DMS79 treated with DMSO at 0.1 percent for 48 hours (cell line): ENCODE results near the gene ULK4.
"Not testable (repeated sequence)": the region's sequence is repeated elsewhere in the genome, so short reads cannot be mapped to it uniquely, and the experiment has no call there.

Experiments
- DNase-seq: peaks from one replicate; lab custom pipeline; 2025; lab: John Stamatoyannopoulos, UW

The ULK4 gene

DNA sequence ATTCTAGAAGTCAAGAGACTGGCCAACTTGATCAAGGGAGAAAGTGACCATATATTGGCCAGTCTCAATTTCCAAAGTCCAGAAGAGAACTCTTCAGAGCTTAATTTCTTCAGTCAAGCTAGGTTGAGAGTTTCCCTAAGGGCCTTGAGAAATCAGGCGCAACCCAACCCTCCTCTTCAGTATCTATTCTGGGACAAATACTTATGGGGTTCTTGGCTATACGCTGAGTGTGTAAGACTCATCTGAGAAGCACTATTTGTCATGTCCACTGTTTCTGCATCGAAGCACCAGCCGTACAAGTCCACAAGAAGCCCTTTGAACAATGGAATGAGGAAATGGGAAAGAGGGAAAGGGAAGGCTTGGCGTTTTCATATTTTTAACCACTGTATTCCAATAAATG is 383.1 kb downstream of the ULK4 start:
- no peak for DNase-seq

DNA sequence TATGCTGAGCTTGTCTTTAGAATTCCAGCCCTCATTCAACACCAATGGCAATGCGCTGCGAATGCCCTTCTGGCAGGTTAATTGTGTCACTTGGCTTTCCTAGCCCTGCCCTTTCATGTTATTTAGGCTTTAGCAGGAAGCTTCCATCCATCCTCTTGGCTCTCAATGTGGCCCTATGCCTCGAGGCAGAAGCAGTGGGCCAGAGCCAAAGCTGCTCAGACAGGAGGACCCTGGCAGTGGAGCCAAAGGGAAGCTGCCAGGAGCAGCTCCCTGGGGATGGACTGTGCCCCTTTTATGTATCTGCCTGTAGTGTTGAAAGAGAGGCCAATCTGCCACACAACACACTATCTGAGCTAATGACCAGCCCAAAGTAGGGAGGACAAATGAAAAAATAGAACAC is 386.2 kb downstream of the ULK4 start:
- no peak for DNase-seq

DNA sequence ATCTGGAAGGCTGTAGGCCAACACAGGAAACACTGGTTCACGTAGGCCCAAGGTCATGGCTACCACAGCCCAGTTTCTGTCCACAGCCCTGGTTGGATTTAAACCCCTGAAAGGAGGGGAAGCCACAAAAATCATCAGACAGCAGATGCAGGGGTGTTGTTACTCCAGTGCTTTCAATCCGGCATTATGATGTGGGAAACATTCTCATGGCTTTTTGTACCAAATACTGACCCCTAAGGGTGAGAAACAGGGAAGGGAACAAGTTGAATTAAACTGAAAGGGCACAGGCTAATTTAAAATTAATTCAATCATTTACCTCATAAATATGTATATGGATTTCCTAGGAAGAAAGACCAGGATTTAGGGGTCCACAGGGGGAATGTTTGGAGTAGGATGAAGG is 387.0 kb downstream of the ULK4 start:
- DNase-seq = no peak

DNA sequence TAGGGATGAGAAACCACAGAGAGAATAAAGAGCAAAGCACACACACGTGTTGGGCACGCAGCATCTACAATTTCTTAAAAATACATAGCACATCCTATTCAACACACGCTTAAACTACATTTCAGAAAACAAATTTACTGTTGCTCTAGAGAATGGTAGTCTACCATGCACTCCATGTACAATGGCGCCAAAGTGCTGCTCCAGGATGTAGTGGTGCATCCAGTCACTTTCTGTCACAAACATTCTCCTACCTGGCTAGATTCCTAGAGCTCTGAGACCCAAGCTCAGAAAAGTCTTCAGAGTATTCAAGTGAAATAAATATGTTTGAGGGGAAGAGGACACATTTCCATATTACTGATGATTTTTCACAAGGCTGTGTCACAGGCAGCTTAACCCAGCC is 388.3 kb downstream of the ULK4 start:
- no peak for DNase-seq

DNA sequence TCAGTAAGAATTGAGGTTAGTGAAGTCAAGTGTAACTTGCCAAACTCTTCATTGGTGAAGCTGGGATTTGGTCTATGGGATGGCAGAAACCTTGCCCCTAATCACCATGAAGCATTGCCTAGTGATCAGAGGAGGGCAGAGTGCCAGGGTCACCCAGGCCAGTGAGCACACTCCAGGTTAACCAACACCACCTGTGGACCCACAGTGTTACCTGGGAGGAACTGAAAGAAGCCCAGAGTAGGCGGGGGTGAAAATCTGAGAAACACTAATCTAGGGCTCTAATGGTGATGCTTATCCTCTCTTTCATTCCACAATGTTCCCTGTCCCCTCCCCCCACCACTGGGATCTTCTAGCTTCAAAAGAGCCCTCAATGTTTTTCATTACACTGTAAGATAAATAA is 389.8 kb downstream of the ULK4 start:
- DNase-seq = no peak

DNA sequence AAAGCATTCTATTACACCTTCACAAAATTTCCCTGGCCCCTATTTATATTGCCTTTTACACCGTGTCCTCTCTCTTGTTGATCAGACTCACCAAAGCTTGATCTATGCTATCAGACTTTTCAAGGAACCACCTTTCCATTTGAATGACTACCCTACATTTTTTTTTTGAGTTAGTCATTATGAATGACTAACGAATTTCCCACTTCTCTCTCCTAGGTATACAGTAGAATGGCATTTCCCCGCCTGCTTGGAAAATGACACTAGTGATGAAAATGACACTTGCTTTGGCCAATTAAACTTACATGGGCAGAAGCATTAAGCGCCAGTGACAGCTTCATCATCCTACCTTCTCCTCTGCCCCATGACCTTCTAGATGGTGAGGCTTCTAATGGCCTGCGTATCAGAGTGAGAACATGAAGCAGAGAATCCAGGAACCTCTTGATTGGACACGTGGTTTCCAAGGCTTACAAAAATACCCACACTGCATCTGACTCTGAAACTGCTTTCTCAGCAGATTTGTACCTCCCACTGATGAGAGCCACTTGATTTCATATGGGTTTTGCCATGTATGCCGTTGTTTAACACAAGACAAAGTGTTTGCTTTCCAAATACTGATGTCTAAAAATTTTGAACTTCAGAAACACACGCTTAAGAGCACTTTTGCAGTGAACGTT is 392.1 kb downstream of the ULK4 start:
- no peak for DNase-seq

DNA sequence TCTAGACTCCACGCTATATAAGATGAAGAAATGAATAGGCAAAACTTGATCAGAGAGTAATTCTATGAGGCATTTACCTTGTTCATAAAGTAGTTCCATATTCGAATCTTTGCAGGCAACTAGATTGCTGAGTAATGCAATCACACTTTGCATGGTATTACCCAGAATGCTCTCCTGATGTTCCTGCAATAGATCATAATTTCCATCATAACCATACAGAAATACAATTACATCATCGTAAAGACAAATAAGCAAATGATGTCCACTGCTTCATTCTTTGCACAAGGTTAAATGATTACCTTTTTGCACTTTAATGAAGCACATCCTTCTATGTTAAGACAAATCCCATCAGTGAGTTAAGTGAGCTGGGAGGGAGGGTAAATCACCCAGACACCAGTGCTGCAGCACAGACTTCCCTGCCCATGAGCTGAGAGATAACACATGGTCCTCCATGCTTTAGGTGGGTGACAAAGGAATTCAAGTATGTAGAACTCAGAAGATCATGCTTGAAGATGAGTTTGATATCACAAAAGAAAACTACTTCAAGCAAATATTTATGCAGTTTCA is 395.9 kb downstream of the ULK4 start:
- DNase-seq = no peak

DNA sequence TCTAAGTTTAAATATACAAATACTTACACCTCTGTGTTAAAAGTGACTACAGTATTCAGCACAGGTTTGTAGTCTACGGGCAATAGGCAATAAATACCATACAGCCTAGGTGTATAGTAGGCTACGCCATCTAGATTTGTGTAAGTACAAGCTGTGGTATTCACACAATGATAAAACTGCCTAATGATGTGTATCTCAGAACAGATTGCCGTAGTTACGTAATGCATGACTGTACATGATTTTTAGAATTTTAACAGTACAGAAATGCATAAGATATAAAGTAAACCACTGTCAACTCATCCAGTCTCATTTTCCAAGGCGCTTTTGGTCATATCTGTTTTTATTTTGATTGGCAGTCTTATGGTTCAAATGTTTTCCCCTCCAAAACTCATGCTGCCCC is 396.9 kb downstream of the ULK4 start:
- DNase-seq = no peak

DNA sequence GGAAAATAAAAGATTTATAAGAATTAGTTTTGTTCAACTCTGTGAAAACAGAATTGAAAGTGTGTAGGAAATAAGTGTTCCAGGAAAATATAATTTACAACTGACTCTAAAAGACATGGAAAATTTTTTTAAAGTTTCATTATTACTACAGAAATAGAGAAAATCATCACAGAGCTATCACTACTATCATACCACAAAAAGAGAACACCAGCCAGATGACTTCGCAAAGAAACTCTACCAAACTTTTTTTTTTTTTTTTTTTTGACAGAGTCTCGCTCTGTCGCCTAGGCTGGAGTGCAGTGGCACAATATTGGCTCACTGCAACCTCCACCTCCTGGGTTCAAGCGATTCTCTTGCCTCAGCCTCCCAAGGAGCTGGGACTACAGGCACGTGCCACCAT is 405.7 kb downstream of the ULK4 start:
- not testable (repeated sequence) for DNase-seq

DNA sequence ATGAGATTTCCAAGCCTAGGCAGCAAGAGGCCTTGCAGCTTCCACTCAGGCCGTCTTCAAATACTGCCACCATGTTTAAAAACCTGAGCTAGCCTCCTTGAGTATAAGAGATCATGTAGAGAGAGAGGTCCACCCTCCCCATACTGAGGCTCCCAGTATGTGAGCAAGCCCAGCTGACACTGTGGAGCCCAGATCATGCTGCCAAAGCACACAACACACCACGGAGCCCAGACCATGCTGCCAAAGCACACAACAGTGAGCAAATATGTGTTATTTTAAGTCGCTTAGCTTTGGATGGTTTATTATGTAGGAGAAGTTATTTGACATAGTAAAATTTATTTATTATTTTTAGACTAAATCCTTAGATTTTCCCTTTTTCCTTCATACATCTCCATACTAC is 428.9 kb downstream of the ULK4 start:
- no peak for DNase-seq

DNA sequence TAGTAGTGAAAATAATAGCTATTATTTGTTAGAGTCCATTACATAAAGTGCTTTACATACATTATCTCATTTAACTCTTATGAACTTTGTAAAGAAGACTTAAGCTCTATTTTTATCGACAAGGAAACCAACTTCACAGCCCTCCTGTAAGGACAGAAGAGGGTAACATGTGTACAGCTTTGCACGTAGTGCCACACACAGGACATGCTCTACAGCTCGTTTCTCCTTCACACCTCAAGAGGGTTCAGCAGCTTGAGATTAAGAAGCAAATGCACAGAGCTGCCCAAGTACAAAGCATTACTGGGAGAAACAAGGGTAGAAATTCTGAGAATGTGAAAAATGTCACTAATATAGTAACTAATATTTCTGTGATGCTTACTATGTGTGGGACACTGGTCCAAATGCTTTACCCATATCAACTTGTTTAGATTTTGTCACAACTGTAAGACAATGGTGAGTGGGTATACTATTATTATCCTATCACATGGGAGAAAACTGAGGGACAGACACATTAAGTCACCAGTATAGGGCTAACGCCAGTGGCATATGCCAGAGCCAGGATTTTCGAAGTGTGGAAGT is 434.8 kb downstream of the ULK4 start:
- DNase-seq = no peak

DNA sequence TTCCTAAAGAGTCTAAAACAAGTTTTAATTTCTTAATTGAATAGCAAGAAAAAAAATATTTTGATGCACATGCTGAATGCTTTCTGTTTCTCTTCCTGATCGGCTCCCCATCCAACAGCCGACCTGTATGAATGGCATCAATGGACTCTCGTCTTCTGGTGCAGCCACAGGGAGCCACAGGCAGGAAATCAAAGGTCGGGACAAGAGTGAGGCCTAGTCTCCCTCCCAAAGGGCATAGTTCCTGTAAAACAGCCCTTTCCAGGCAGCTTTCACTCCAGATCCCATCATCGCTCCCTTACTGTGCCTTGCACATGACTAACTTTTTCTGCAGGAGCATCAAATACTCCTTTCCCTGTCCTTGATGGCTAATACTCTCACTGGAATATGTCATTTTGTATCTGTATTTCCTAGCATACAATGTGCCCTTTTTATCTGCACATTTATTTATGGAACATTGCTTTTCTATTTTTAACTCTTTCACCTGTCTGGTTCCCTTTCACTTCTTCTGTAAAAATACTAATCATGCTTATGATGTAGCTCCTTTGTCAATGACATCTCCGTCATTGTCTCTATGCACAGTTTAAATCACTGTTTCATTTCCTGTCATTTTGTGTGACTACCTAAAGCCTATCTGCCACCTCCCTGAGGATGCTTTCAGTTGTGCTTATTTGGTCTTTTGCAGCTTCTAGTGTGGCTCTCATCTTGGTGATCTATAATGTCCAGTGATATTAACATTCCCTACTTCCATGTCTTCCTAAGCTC is 436.4 kb downstream of the ULK4 start:
- no peak for DNase-seq

DNA sequence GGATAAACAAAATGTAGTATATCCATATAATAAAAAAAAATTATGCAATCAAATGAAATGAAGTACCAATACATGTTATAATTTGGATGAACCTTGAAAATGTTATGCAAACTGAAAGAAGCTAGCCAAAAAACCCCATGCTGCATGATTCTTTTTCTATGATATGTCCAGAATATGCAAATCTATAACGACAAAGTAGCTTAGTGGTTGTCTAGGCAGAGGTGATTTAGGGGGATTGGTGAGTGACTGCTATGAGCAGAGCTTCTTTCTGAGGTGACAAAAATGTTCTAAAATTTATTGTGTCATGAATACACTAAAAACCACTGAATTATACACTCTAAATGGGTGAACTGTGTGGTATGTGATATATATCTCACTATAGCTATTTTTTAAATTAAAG is 438.0 kb downstream of the ULK4 start:
- no peak for DNase-seq

DNA sequence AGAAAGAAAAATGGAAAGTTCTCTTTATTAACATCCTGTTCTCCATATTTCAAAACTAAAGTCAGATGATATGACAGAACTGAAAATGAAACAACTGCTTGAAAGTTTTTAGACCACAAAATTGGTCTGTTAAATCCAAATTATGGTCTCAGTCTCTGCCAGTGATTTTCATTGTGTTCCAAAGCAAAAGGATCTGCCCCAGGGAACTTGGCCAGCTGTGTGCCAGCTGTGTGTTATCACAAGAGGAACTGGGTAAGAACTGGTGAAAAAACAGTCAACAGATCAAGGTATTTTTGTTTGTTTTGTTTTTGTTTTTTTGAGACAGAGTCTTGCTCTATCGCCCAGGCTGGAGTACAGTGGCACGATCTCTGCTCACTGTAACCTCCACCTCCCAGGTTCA is 439.3 kb downstream of the ULK4 start:
- no peak for DNase-seq

DNA sequence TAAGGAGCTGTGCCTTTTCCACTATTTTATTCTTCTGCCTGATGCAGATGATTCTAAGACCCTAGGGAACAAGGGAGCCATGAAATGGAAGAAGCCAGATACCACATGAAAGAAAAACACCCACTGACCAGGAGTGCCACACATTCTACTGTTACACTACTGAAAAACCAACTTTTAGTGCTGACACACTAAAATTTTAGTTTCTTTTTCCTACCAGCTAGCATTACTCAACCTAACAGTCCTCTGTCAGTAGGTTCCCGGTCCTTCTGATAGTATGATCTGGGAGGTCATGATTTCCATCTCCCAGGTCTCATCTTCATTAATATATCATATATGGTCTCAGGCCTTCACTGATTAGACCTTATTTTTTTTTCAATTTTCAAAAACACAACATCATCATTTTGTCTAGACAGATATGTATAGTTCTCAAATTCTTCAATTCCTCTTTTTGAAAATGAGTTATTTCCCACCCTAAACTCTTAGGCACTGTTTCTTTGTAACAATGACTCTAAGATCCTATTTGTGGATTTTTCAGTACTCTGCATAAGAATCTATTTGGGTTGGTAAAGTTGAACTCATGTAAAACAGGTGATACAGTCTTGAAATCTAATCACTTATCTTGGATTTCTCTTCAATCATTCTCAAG is 440.8 kb downstream of the ULK4 start:
- no peak for DNase-seq

DNA sequence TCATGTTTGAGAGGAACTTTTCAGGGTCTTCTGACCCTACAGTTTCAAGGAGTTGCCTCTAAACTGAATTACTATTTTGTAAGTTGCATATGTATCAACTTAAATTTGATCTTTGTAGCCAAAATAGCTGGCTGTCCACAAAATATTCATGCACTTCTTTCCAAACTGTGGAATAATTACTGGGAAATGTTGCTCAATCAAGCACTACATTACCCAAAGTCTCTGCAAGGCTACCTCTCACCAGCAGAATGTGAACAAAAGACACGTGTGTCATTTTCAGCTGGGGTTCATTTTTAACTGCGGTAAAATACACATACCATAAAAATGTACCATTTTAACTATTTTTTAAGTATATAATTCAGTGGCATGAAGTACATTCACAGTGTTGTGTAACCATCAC is 442.2 kb downstream of the ULK4 start:
- DNase-seq = no peak

DNA sequence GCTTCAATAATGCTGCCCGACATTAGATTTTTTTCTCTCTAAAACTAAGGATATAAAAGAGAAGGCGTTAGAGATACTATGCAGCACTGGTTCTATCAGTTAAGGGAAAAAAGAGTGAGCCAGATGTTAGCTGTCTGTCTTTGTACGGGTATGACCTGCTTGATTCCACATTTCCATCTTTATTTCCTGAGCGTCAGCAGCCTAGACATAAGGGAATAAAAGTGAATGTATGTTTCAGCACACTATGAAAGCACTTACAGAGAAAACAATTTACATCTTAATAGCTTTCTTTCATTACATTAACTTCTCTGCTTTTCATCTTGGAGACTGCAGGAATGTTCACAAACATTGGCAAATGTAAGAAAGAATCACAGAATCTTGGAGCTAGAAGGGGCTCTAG is 443.3 kb downstream of the ULK4 start:
- no peak for DNase-seq

DNA sequence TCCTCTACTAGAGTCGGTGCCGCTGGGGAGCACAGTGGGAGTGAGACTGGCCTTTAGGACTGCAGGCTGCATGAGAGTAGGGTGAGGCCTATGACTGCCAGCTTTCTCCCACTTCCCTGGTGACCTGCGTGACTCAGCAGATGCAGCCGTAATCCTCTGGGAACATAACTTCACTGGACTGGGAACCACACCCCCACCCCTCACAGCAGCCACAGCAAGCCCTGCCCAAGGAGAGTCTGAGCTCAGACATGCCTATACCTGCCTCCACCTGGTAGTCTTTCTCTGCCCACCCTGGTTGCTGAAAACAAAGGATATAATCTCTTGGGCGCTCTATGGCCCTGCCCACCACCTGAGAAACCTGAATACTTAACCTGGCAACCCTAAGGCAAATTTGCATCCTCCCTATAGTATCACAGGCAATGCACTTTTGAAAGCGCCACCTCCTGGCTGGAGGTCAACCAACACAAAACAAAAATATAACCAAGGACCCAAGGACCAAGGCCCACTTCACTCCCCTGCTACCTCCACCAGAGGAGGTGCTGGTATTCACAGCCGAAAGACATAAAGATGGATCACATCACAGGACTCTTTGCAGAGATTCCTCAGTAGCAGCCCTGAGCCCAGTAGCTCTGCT is 453.7 kb downstream of the ULK4 start:
- no peak for DNase-seq

DNA sequence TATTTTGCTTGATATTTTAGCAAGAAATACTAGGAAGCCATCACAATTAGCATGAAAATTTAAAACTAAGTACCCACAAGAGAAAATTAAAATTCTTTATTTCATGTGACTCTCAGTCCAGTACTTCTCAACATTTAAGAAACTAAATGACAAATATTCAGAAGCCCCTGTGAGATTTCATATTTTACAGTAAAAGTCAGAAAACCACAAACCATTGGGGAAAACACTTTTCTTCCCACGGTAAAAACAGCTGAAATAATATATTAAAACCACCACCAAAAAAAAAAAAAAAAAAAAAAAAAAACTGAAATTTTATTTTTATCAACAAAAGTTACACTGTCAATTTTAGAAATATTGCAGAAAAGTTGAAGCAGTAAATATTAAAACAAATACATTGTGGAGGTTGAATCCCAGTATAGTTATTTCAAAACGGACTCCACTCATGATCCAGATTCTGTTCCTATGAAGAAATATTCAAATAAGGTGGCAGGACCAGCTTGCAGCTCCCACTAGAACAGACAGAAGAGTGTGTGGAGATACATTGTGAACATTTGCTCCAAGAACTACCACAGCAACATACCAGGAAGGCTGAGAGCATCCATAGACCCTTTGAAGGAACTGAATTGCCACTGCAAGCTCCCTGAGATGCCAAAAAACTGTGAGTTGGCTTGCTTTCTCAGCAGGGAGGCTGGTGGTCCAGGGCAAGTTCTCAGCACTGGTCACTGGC is 454.4 kb downstream of the ULK4 start:
- no peak for DNase-seq

DNA sequence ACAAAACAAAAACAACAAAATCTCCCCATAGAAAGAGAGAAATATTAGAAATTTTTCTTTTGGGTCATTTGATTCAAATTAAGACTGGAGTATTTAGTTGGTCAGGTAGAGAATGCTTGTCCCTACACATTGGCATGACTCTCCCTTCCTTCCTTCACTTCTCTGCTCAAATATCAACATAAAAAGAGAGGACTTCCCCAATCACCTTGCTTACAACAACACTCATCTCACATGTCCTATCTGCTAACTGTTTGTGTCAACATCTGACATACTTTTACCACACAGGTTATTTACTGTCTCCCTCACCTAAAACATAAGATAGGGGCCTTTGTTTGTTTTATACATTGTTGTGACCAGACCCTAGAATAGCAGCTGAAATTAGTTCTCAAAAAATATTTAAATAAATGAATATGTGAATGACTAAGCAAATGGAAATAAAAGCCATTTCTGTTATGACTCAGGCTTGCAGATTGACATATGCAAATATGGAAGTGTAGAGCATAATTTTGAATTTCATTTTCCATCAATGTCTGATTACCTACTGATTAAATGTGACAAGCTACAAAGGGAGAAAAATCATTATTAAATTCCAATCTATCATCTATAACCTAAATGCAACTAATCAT is 457.8 kb downstream of the ULK4 start:
- no peak for DNase-seq

DNA sequence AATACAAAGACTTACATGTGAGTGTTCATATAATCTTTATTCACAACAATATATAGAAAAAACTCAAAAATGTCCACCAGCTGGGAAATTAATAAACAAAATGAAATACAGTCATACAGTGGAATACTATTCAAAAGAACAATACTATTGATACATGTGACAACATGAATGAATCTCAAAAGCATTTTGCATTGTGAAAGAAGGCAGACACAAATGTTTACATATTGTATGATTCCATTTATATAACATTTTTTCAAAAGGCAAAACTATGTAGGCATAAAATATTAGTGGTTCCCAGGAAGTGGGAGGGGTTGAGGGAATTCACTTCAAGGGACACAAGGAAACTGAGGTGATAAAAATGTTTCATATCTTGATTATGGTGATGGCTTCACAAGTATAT is 459.4 kb downstream of the ULK4 start:
- no peak for DNase-seq
